Activated CD8-positive, alpha-beta memory T cell treated with anti-CD3 and anti-CD28 coated beads for 36 hours (primary cell): Measurements from ENCODE around the gene CARMIL1. TPM values are rescaled to one million over a fixed set of nuclear protein-coding genes. Genes with fewer than 3 reads are reported as not detected.
"Not testable (repeated sequence)": the region's sequence is repeated elsewhere in the genome, so short reads cannot be mapped to it uniquely, and the experiment has no call there.

Experiments used
- CTCF ChIA-PET: fragments of 350-600 bp; sonication (Branson Sonifier 250); formaldehyde crosslinking; loops from one replicate; lab custom pipeline; 2021; ENCODE audit warnings: antibody characterized with exemption; lab: Charles Lee
- POLR2A ChIA-PET: fragments of 350-600 bp; sonication (Branson Sonifier 250); formaldehyde crosslinking; loops from one replicate; lab custom pipeline; 2021; ENCODE audit warnings: antibody characterized with exemption; lab: Charles Lee
- total RNA-seq, 2 experiments: library from RNA; stranded (reverse); gene quantifications; one replicate each; pipeline ENCODE4 v1.2.3, GENCODE V29; 2021

Gene CARMIL1
- total RNA-seq, 2 experiments from 2014 or later: 2.0 TPM

DNA sequence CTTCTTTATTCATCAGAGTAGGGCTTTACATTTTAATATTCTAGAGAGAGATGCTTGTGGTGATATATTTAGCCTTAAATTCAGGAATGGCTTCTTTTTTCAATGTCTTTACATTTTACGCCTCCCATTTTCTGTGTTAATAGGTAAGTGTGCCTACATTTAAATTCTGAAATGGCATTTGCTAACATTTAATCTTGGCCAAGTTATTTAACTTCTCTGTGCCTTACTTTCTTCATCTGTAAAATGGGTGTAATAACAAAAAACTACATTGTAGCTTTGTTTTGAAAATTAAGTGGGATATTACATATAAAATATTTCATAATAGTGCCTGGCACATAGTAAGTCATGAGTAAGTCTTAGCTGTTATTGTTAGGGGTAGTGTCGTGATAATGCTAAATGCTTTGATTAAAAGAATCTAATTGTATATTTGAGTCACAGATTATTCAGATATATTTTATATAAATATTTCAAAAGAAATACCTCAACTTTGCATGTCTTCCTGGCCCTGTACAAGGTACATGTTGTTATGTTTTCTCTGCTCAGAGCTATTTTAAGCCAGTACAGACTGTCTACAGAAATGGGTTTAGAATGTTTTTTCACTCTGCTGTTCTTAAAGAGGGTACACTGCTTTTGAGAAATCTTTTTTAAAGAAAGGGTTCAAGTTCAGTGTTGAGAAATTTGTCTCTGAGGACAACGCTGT, 18.8 kb downstream of the CARMIL1 start:
- POLR2A ChIA-PET: no interaction called here

DNA sequence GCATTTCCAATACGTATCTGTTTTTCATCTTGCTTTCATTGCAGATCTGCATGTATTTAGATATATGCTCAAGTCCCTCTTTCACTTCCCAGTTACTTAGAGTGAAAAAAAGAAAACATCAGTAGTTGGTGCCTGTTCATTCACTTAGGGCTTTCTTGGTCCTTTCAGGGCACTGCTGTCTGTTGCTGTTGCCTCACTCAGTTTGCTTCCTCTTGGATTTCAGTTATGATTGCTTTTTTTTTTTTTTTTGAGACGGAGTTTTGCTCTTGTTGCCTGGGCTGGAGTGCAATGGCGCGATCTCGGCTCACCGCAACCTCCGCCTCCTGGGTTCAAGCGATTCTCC, 19.3 kb downstream of the CARMIL1 start:
- CTCF ChIA-PET: interaction anchor here (0.7 to 1.0 kb wide), 2 partner anchors 58 to 170 kb away, joined by 3 to 4 read pairs; no protein-coding TSS in a partner anchor
- POLR2A ChIA-PET: not testable (repeated sequence)

More for the DNA sequence above, 18.8 kb downstream of the CARMIL1 start:
- CTCF ChIA-PET: no interaction called here

DNA sequence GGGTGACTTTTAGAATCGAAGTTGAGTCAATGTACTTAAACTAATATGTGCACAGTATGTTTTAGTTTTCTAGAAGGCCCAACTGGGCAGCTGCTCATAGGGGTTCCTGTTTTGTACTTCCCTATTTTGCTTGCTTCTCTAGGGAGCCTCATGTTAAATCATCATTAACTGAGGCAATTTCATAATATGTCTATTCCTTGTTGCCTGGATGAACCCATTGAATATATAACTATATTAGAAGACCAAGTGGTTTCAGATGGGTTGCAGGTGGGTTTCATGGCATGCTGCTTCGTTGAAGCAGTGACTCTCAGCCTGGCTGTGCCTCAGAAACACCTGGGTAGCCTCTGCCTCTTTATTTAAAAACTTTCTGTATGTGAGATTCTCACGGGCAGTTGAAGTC, 22.2 kb downstream of the CARMIL1 start:
- POLR2A ChIA-PET: no interaction called here
- CTCF ChIA-PET: interaction anchor here (0.6 kb wide), 1 partner anchor 19 kb away, joined by 4 read pairs; no protein-coding TSS in a partner anchor

DNA sequence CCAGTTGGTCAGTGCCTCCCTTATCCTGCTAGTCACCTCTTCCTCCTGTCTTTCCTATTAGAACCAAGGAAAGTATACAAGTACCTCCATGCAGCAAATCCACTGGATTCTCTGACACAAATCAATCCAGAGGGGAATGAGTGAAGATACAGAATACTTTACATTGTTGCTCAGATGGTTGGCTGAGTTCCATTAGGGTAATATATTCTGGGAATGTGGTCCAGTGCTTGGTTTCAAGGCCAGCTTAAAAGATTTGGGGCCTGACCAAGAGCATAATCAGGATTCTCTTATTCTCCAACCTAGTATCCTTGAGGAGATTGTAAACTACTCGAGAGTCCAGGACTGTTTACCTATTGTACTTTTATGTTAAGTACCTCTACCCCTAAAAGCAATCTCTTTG, 23.0 kb downstream of the CARMIL1 start:
- ChIA-PET CTCF (no interaction called here), POLR2A (no interaction called here)

- ChIA-PET CTCF (no interaction called here), POLR2A (no interaction called here)
Observed at GRCh38 chr6:25302677-25303128, 23.5 kb downstream of the CARMIL1 start.

- ChIA-PET POLR2A (no interaction called here), CTCF (no interaction called here)
Observed at GRCh38 chr6:25303254-25303653, 24.1 kb downstream of the CARMIL1 start.

DNA sequence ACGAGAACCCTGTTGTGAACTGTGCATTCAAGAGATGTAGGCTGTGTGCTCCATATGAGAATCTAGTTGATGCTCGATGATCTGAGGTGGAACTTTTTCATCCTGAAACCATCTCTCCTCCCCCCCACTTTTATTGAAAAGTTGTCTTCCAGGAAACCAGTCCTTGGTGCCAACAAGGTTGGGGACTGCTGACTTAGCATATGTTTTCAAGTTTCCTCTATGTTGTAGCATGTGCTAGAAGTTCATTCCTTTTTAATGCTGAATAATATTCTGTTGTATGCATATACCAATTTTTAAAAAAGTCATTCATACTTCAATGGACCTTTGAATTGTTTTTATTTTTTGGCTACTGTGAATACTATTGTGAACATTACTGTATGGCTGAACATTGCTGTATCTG, 27.2 kb downstream of the CARMIL1 start:
- CTCF ChIA-PET: no interaction called here
- POLR2A ChIA-PET: no interaction called here

GRCh38 chr6:25307805-25308494, 28.8 kb downstream of the CARMIL1 start:
- POLR2A ChIA-PET: no interaction called here

GRCh38 chr6:25309886-25310285, 30.7 kb downstream of the CARMIL1 start:
- ChIA-PET POLR2A (no interaction called here), CTCF (no interaction called here)

More at GRCh38 chr6:25307805-25308494, 28.8 kb downstream of the CARMIL1 start:
- CTCF ChIA-PET: no interaction called here

GRCh38 chr6:25311331-25311840, 32.2 kb downstream of the CARMIL1 start:
- CTCF ChIA-PET: interaction anchor here (1.1 kb wide), 1 partner anchor 179 kb away, joined by 3 read pairs; no protein-coding TSS in a partner anchor
- POLR2A ChIA-PET: no interaction called here

- CTCF ChIA-PET: interaction anchor here (2.1 kb wide), 1 partner anchor 46 kb away, joined by 4 read pairs; no protein-coding TSS in a partner anchor
- POLR2A ChIA-PET: no interaction called here
Observed at GRCh38 chr6:25312034-25312620, 33.0 kb downstream of the CARMIL1 start.

- ChIA-PET CTCF (interaction anchor here (0.7 to 2.1 kb wide), 2 partner anchors 47 to 176 kb away, joined by 3 to 4 read pairs; no protein-coding TSS in a partner anchor), POLR2A (no interaction called here)
Observed at GRCh38 chr6:25312703-25313102, 33.5 kb downstream of the CARMIL1 start.

GRCh38 chr6:25314509-25315175, 35.5 kb downstream of the CARMIL1 start:
- CTCF ChIA-PET: no interaction called here
- POLR2A ChIA-PET: no interaction called here

DNA sequence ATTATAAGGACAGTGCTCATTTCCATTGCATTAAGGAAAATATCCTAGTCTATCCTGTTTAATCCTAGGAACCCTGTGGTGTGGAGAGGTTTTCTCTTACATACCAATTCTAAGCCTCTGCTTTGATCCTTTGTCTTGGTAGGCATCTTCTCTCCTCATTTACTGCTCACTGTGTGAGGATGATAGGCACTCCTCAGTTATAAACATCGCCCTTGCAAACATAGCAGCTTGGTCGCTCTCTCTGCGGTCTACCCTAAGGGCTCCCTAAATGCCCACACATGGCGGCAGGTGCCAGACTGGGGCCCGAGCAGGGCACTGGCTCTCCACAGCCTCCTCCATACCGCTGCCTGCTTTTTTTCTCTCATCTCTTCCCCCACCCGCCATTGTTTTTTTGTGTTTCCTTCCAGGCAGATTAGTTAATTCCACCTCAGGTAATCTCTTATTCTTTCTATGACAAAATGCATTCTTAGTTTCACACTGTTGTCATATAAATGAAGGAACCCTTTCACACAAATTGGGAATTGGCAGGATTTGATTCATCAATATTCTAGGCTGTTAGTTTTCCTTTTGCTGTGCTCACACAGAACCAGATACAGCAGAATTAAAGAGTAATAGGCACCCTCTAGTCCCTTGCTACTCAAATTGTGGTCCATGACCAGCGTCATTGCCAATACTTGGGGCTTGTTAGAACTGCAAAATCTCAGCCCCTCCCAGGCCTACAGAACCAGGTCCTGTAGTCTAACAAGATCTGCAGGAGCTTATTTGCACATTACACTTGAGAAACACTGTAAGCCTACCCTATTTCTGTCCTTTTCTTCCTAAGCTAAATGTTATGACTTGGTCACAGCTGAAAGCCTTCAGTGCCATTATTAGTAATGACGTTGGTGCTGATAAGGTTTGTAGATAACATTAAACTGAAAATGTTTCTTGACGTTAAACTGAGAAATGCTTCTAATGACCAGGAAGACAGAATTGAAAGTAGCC, 36.3 kb downstream of the CARMIL1 start:
- POLR2A ChIA-PET: no interaction called here

GRCh38 chr6:25316626-25317025, 37.5 kb downstream of the CARMIL1 start:
- CTCF ChIA-PET: no interaction called here
- POLR2A ChIA-PET: no interaction called here

More for the DNA sequence above, 36.3 kb downstream of the CARMIL1 start:
- CTCF ChIA-PET: no interaction called here

DNA sequence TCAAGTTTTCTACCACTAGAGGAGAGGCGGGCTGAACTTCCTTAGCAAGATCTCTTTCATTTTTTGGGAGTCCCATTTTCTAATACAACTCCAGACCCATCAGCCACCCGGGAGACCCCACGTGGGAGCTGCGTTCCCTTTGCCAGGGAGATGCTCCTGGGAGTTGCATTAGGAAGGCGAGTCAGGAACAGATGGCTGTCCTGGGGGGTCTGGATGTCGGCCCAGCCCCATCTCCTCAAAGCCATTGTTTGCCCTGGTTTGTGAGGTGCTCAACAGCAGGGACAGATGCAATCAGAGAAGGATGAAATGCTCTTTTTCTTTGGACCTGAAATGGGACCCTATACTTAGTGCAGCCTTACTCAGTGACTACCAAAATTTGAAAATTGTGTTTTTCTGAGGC, 39.4 kb downstream of the CARMIL1 start:
- CTCF ChIA-PET: no interaction called here

DNA sequence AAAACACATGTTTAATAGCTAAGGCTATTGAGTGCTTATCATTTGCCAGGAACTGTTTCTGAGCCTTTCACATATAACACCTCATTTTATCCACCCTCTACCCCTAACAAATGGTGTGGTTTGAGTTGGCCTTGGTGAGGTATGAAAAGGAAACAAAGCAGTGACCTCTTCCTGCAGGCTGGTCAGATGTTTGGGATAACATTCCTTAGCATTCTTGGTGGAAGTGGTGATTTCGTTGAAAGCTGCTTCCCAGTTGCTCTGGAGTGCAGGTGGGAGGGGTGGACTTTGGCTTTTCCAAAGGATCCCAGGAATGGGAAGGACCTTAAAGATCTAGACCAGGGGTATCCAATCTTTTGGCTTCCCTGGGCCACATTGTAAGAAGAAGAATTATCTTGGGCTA, 41.3 kb downstream of the CARMIL1 start:
- CTCF ChIA-PET: no interaction called here

More for the DNA sequence above, 39.4 kb downstream of the CARMIL1 start:
- POLR2A ChIA-PET: no interaction called here

DNA sequence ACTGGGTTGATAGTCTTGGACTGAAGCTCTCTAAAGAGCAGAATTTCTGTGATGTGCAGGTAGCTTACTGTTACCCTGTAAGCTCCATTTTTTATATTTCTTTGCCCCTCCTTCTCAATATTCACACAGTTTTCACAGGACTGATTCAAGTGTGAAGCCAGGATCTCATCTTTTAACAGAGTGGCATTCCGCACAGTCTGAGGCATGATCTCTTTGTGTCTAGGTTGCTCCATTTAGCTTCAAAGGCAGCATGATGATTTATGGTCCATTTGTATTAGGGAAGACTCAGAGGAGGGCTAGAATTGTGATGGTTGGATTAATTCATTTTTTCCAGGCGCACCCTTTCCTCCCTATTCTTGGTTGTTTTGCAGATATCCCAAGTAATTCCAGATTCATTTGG, 43.5 kb downstream of the CARMIL1 start:
- ChIA-PET POLR2A (no interaction called here), CTCF (interaction anchor here (0.9 kb wide), 1 partner anchor 57 kb away, joined by 3 read pairs; no protein-coding TSS in a partner anchor)

More for the DNA sequence above, 41.3 kb downstream of the CARMIL1 start:
- POLR2A ChIA-PET: no interaction called here
